ENCODE data around the gene UTP14C.

The UTP14C gene

DNA sequence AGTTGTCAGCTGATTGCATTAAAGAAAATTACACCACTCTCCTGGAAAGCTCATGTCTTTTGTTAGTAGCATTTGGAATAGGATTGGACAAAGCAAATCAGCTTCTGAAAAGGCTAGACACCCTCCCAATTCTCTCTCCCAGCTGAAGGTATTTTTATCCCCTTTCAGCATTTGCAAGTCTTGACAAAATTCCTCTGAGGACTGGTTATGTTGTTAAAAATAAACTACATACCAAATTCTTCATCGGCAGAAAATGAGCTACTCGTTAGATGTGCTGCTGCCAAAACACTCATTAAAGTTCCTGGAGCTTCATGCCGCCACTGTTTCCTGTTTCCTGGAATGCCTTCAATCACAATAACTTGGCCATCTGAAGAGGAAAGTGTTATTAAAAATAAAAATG lies 37.1 kb downstream of the UTP14C start:
- H3K4me3 ChIP-seq (ENCODE audit: low read depth, low read length), result no peak overlapping the region
- no peak for DNase-seq (ENCODE audit: low read depth)
- TF ChIP-seq, protein P1, sequence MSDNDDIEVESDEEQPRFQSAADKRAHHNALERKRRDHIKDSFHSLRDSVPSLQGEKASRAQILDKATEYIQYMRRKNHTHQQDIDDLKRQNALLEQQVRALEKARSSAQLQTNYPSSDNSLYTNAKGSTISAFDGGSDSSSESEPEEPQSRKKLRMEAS (IDR thresholded peaks at IDR 0.05; ENCODE audit: low read depth, low read length), result no peak
- TF ChIP-seq POLR2A (IDR thresholded peaks at IDR 0.05; ENCODE audit: extremely low read depth, insufficient read length) (no peak), MYC (IDR thresholded peaks at IDR 0.05; ENCODE audit: low read depth, low read length) (no peak)
- TF ChIP-seq, protein P2, sequence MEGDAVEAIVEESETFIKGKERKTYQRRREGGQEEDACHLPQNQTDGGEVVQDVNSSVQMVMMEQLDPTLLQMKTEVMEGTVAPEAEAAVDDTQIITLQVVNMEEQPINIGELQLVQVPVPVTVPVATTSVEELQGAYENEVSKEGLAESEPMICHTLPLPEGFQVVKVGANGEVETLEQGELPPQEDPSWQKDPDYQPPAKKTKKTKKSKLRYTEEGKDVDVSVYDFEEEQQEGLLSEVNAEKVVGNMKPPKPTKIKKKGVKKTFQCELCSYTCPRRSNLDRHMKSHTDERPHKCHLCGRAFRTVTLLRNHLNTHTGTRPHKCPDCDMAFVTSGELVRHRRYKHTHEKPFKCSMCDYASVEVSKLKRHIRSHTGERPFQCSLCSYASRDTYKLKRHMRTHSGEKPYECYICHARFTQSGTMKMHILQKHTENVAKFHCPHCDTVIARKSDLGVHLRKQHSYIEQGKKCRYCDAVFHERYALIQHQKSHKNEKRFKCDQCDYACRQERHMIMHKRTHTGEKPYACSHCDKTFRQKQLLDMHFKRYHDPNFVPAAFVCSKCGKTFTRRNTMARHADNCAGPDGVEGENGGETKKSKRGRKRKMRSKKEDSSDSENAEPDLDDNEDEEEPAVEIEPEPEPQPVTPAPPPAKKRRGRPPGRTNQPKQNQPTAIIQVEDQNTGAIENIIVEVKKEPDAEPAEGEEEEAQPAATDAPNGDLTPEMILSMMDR (IDR thresholded peaks at IDR 0.05; ENCODE audit: low read depth, low read length), result no peak

DNA sequence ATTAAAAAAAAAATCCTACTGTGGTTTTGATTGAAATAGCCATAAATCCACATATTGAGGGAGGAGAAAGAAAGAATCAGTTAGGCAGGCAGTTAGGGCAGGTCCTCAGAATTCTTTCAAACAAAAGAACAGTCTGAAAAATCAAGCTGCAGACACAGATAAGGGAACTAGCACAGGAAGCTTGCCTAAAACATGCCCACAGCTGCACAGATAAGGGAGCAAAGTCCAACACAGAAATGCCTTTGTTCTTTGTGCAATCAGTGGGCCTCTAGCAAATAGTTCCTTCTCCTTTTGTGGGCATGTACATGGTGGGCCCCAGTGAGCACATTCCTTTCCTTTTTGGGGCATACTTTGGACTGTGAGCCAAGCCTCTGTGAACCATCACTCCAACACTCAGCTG lies 42.7 kb downstream of the UTP14C start:
- peak; percentile 45 for DNase-seq (ENCODE audit: low read depth)

DNA sequence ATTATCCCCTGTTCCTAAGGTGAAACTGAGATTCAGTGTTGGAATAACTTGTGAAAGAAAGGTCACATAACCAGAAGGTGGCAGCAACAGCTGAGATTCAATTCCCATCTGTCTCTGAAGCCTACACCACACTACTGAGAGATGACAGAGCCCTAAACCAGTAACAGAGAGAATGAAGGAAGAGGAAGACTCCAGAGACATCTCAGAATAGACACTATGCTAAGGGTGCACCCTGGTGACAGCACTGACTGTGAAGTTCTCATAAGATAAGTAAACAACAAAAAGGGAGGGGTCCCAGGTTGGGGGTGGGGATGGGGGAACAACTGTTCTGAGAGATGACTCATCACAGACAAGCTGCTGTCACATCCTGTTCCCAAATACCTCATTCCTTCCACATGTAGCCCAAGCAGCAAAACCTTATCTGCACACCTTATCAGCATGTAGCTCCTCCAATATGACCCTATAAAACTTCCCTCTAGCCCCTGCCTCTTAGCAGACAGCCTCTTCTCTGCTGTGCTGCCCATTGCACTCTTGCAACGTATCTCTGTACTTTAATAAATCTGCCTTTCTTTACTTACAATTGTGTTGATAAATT lies 46.5 kb downstream of the UTP14C start:
- DNase-seq (ENCODE audit: low read depth), result peak; percentile 58
- TF ChIP-seq POLR2A (IDR thresholded peaks at IDR 0.05; ENCODE audit: extremely low read depth, insufficient read length) (no peak), MYC (IDR thresholded peaks at IDR 0.05; ENCODE audit: low read depth, low read length) (no peak)
- TF ChIP-seq, protein P1 (IDR thresholded peaks at IDR 0.05; ENCODE audit: low read depth, low read length), result no peak
- TF ChIP-seq, protein P2 (IDR thresholded peaks at IDR 0.05; ENCODE audit: low read depth, low read length), result peak; percentile 11
- H3K4me3 ChIP-seq (ENCODE audit: low read depth, low read length), result no peak overlapping the region

More for the DNA sequence above, 42.7 kb downstream of the UTP14C start:
- TF ChIP-seq, protein P1 (IDR thresholded peaks at IDR 0.05; ENCODE audit: low read depth, low read length), result no peak
- TF ChIP-seq POLR2A (IDR thresholded peaks at IDR 0.05; ENCODE audit: extremely low read depth, insufficient read length) (no peak), MYC (IDR thresholded peaks at IDR 0.05; ENCODE audit: low read depth, low read length) (no peak)
- TF ChIP-seq, protein P2 (IDR thresholded peaks at IDR 0.05; ENCODE audit: low read depth, low read length), result no peak
- H3K4me3 ChIP-seq (ENCODE audit: low read depth, low read length), result no peak overlapping the region

All from NB4 (cell line).